ENCODE data around the gene ZNF574. TPM values are rescaled to one million over a fixed set of nuclear protein-coding genes. Genes with fewer than 3 reads are reported as not detected.

ZNF574 gene
- polyA plus RNA-seq, 1 donor (not counting 4 experiments of a cell fraction or from before 2014, with no cell fraction given): 6.8 TPM

DNA sequence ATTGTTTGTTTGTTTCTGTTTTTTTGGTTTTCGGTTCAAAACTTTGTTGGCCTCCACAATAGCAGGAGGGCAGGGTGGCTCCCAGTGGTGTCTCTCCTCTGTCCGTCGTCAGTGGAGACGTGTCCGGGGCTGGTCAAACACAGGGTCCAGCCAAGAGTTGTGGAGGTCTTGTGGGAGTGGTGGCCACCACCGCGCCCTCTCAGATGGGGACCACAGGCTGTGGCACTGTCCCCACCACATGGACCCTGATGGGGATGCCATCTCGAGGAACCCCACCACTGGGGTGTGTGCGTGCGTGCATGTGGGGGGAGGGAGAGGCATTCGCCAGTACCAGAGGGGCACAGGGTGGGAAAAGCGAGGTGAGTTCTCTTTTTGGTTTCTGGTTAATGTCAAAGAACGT, 13.8 kb downstream of the ZNF574 start:
- H3K9me3 ChIP-seq (ENCODE audit: control insufficient read depth, low read depth, low read length): no peaks in the 10 kb centered on the region
- H2AFZ ChIP-seq (ENCODE audit: control insufficient read depth, low read length): no peak overlapping the region
- H3K4me1 ChIP-seq (ENCODE audit: control insufficient read depth, extremely low read depth, insufficient read depth, low read length): peaks cover 11% of the 10 kb centered on the region
- no peaks in the 10 kb centered on the region for H3K79me2 ChIP-seq (ENCODE audit: control insufficient read depth, insufficient read depth, low read length)
- dilution Hi-C loops (cut with MboI; ENCODE audit: extremely low pct_ligation_motif_present, low sequenced_read_pairs): no loop called here
- no peaks in the 10 kb centered on the region for H3K9me1 ChIP-seq (ENCODE audit: control insufficient read depth, extremely low read depth, insufficient read depth, low read length)
- DNase-seq (ENCODE audit: low read depth, low spot score) (no peak), FAIRE-seq (no peak)
- H3K9ac ChIP-seq (ENCODE audit: control insufficient read depth, extremely low read depth, insufficient read depth, low read length): no peak overlapping the region
- H3K4me2 ChIP-seq (ENCODE audit: control insufficient read depth, extremely low read depth, insufficient read depth, low read depth, low read length): no peak overlapping the region
- H3K27me3 ChIP-seq (ENCODE audit: control insufficient read depth, extremely low read depth, insufficient read depth, low read length): no peaks in the 10 kb centered on the region
- no peaks in the 10 kb centered on the region for H4K20me1 ChIP-seq (ENCODE audit: control insufficient read depth, extremely low read depth, insufficient read depth, low read length)
- H3K4me3 ChIP-seq (ENCODE audit: control insufficient read depth in 2 of 3, extremely low read depth in 1 of 3, insufficient read depth in 2 of 3, low read depth in 1 of 3, low read length in 3 of 3): no peak overlapping the region
- no peak overlapping the region for H3K27ac ChIP-seq (ENCODE audit: control insufficient read depth, insufficient read depth, low read length)
- TF ChIP-seq, protein P1, sequence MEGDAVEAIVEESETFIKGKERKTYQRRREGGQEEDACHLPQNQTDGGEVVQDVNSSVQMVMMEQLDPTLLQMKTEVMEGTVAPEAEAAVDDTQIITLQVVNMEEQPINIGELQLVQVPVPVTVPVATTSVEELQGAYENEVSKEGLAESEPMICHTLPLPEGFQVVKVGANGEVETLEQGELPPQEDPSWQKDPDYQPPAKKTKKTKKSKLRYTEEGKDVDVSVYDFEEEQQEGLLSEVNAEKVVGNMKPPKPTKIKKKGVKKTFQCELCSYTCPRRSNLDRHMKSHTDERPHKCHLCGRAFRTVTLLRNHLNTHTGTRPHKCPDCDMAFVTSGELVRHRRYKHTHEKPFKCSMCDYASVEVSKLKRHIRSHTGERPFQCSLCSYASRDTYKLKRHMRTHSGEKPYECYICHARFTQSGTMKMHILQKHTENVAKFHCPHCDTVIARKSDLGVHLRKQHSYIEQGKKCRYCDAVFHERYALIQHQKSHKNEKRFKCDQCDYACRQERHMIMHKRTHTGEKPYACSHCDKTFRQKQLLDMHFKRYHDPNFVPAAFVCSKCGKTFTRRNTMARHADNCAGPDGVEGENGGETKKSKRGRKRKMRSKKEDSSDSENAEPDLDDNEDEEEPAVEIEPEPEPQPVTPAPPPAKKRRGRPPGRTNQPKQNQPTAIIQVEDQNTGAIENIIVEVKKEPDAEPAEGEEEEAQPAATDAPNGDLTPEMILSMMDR (optimal IDR thresholded peaks at IDR 0.05 in 1 of 3, IDR thresholded peaks at IDR 0.05 in 1 of 3, conservative IDR thresholded peaks at IDR 0.05 in 1 of 3; ENCODE audit: extremely low read depth in 1 of 3, insufficient read depth in 2 of 3, low read length in 3 of 3): no peak
- no peak for TF ChIP-seq EZH2 (IDR thresholded peaks at IDR 0.05; ENCODE audit: low read length)
- H3K36me3 ChIP-seq (ENCODE audit: control insufficient read depth in 2 of 2, extremely low read depth in 1 of 2, insufficient read depth in 2 of 2, low read length in 2 of 2): no peaks in the 10 kb centered on the region

DNA sequence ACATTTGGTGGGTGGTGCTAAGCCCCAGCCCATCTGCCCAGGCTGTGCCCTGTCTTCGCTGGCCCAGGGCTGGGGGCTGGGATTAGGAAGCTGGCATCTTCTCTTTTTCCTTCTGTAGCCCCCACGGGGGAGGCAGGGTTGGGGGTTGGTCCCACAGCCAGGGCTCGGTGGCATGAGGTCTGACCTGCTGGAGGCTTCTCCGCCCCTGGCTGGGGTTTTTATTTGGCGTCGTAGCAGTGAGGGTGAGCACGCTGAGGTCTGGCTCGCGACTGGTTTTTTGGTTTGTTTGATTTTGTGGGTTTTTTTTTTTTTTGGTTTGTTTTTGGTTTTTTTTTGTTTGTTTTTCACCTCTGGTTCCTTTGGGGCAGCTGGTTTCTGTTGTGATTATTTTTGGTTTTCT, 14.7 kb downstream of the ZNF574 start:
- TF ChIP-seq EZH2 (IDR thresholded peaks at IDR 0.05; ENCODE audit: low read length): no peak
- TF ChIP-seq, protein P1 (optimal IDR thresholded peaks at IDR 0.05 in 1 of 3, IDR thresholded peaks at IDR 0.05 in 1 of 3, conservative IDR thresholded peaks at IDR 0.05 in 1 of 3; ENCODE audit: extremely low read depth in 1 of 3, insufficient read depth in 2 of 3, low read length in 3 of 3): no peak
- H3K9me1 ChIP-seq (ENCODE audit: control insufficient read depth, extremely low read depth, insufficient read depth, low read length): no peaks in the 10 kb centered on the region
- H3K4me2 ChIP-seq (ENCODE audit: control insufficient read depth, extremely low read depth, insufficient read depth, low read depth, low read length): no peak overlapping the region
- no peaks in the 10 kb centered on the region for H3K36me3 ChIP-seq (ENCODE audit: control insufficient read depth in 2 of 2, extremely low read depth in 1 of 2, insufficient read depth in 2 of 2, low read length in 2 of 2)
- H3K27me3 ChIP-seq (ENCODE audit: control insufficient read depth, extremely low read depth, insufficient read depth, low read length): no peaks in the 10 kb centered on the region
- H4K20me1 ChIP-seq (ENCODE audit: control insufficient read depth, extremely low read depth, insufficient read depth, low read length): no peaks in the 10 kb centered on the region
- no peak overlapping the region for H3K4me3 ChIP-seq (ENCODE audit: control insufficient read depth in 2 of 3, extremely low read depth in 1 of 3, insufficient read depth in 2 of 3, low read depth in 1 of 3, low read length in 3 of 3)
- FAIRE-seq (no peak), DNase-seq (ENCODE audit: low read depth, low spot score) (no peak)
- dilution Hi-C loops (cut with MboI; ENCODE audit: extremely low pct_ligation_motif_present, low sequenced_read_pairs): no loop called here
- peaks cover 11% of the 10 kb centered on the region for H3K4me1 ChIP-seq (ENCODE audit: control insufficient read depth, extremely low read depth, insufficient read depth, low read length)
- H3K27ac ChIP-seq (ENCODE audit: control insufficient read depth, insufficient read depth, low read length): no peak overlapping the region
- H2AFZ ChIP-seq (ENCODE audit: control insufficient read depth, low read length): no peak overlapping the region
- H3K9ac ChIP-seq (ENCODE audit: control insufficient read depth, extremely low read depth, insufficient read depth, low read length): no peak overlapping the region
- no peaks in the 10 kb centered on the region for H3K79me2 ChIP-seq (ENCODE audit: control insufficient read depth, insufficient read depth, low read length)
- no peaks in the 10 kb centered on the region for H3K9me3 ChIP-seq (ENCODE audit: control insufficient read depth, low read depth, low read length)

Data from keratinocyte (primary cell).